GM18873 (cell line): ENCODE measurements around the gene DUSP2.

Experiments
- ATAC-seq: cut with Tn5 transposase; IDR thresholded peaks from one replicate; pipeline ENCODE4 v1.9.1; 2021; ENCODE audit warnings: mild to moderate bottlenecking, moderate library complexity, moderate number of reproducible peaks; ENCODE audit not compliant: unreplicated experiment, low FRiP score

Gene DUSP2

GRCh38 chr2:96105994-96106715 is 39.1 kb downstream of the DUSP2 start:
- ATAC-seq: no peak

- no peak for ATAC-seq
Observed at GRCh38 chr2:96105152-96105915, 39.9 kb downstream of the DUSP2 start.

GRCh38 chr2:96104487-96104861 is 40.8 kb downstream of the DUSP2 start:
- ATAC-seq: no peak

- ATAC-seq: no peak
Observed at GRCh38 chr2:96103761-96104486, 41.3 kb downstream of the DUSP2 start.

- no peak for ATAC-seq
Observed at GRCh38 chr2:96103187-96103601, 42.0 kb downstream of the DUSP2 start.

- no peak for ATAC-seq
Observed at GRCh38 chr2:96102596-96103186, 42.5 kb downstream of the DUSP2 start.

- ATAC-seq: no peak
Observed at GRCh38 chr2:96100893-96101304, 44.3 kb downstream of the DUSP2 start.

GRCh38 chr2:96099861-96100798 is 45.1 kb downstream of the DUSP2 start:
- ATAC-seq: no peak

GRCh38 chr2:96098900-96099590 is 46.2 kb downstream of the DUSP2 start:
- ATAC-seq: no peak

GRCh38 chr2:96097951-96098823 is 47.1 kb downstream of the DUSP2 start:
- no peak for ATAC-seq

- no peak for ATAC-seq
Observed at GRCh38 chr2:96097441-96097840, 47.8 kb downstream of the DUSP2 start.

GRCh38 chr2:96095116-96095636 is 50.1 kb downstream of the DUSP2 start:
- ATAC-seq: no peak

- no peak for ATAC-seq
Observed at GRCh38 chr2:96093528-96093927, 51.7 kb downstream of the DUSP2 start.
